GM18498 (cell line): ENCODE measurements around the gene KLHDC8B.

Source experiments
- ATAC-seq: cut with Tn5 transposase; IDR thresholded peaks from one replicate; pipeline ENCODE4 v1.9.1; 2021; ENCODE audit warnings: mild to moderate bottlenecking, moderate library complexity; ENCODE audit not compliant: unreplicated experiment

The KLHDC8B gene

GRCh38 chr3:49171119-49171774 lies at the start of gene KLHDC8B:
KLHDC8B (plus strand) TSS chr3:49171598; CDS start chr3:49172770, 1,172 bp downstream.
- peak; percentile 57 for ATAC-seq

GRCh38 chr3:49122022-49122421 lies 49.4 kb upstream of the KLHDC8B start:
- ATAC-seq, result no peak

DNA sequence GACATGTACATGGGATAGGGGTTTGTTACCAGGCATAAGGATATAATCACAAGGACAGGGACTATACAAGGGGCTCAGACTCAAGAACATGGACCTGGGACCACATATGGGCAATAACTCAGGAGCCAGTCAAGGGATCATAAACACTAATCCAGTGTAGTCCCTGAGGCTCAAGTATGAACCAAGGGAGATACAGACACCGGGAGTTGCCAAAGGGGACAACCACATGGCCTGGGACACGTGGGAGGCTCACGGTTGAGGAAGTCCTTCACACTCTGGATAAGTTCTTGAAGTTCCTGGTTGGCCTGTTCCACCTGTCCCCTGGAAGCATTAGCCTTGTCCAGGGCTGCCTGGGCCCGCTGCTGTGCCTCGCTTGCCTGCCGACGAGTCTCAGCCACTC lies 48.9 kb upstream of the KLHDC8B start:
- ATAC-seq, result no peak

DNA sequence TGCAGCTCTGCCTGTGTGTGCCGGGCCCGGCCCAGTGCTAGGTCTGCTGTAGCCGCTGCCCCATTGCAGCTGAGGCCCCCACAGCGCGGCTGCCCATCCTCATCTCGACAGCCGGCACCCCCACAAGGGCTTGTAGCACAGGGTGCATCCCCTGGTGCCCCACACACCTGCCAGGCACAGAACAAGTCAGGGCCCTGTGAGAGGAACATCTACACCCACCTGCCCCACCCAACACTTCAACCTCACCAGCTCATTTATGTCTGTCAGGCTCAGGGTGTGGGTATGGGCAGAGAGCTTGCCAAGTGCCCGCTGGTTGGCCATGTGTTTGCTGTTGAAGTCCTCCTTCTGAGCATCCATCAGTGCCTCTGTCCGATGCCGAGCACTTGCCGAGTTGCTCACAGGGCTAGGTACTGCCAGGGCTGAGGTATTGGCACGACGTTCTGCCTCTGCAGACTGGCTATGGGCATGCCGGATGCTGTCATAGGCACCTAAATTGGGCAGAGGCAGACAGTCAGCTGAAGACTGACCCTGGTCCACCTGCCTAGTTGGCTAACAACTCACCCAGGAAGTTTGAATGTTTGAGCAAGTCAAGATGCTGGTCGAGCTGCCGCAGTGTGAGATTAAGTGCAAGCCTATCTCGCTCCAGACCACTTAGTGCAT lies 48.4 kb upstream of the KLHDC8B start:
- ATAC-seq, result no peak

GRCh38 chr3:49123687-49124086 lies 47.7 kb upstream of the KLHDC8B start:
- ATAC-seq, result no peak

GRCh38 chr3:49124203-49124602 lies 47.2 kb upstream of the KLHDC8B start:
- no peak for ATAC-seq

DNA sequence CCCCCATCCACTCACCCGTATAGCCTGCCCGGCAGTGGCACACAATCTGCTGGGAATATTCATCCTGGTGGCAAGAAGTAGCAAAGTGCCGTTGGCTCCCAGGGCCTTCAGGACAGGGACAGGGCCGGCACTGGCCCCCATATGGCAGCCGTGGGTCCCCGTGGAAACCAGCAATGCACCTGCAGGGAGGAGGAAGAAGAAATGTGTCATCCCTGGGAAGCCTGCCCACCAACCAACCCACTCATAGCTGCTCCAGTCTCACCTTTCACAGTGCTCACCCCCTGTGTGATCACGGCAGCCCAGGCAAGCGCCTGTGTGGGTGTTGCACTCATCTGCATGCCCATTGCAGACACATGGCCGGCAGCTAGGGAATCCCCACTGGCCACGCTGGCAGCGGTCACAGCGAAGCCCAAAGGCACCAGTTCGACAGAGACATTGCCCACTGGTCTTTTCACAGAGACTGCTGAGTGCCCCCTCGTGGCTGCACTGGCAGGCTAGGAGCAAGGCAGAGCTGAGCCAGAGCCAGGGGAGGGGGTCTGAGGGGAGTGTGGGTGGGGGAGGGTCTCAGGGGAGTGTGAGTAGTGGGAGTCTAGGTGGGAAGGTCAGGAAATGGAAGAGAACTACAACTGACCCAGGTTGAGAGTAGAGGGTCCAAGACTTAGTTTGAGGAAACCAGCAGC lies 46.3 kb upstream of the KLHDC8B start:
- ATAC-seq, result no peak

GRCh38 chr3:49131040-49131439 lies 40.4 kb upstream of the KLHDC8B start:
- ATAC-seq, result no peak

DNA sequence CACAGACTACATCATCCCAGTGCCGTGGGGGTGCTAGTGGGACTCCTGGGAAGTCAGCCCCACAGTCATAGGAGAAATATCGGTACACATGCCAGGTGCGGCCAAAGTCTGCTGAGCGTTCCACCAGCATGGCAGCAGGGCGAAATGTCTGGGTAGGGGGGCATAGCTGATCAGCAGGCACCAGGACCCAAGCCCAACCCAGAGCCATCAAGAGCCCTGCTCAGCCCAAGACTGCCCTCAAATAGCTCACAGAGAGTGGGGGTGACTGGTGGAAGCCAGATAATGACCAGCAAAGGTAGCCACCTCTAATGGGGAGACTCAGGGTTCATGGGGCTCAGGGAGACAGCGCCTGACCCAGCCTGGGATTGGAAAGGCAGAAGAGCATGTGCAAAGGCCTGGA lies 39.8 kb upstream of the KLHDC8B start:
- no peak for ATAC-seq

DNA sequence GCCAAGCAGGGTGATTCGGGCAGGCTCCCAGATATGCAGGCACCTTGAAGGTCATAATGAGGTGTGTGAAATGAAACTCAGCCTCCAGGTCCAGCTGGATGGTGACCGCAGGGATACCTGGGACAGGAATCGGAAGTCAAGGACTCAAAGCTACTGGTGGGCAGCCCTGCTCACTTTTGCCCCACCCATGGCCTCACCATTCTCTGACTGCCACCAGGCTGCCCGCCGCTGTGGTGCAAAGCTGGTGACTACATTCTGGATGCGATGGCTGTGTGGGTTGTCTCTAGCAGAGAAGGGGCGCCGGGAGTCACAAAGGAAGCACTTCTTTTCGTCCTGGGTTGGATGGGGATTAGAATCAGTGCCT lies 39.3 kb upstream of the KLHDC8B start:
- no peak for ATAC-seq

DNA sequence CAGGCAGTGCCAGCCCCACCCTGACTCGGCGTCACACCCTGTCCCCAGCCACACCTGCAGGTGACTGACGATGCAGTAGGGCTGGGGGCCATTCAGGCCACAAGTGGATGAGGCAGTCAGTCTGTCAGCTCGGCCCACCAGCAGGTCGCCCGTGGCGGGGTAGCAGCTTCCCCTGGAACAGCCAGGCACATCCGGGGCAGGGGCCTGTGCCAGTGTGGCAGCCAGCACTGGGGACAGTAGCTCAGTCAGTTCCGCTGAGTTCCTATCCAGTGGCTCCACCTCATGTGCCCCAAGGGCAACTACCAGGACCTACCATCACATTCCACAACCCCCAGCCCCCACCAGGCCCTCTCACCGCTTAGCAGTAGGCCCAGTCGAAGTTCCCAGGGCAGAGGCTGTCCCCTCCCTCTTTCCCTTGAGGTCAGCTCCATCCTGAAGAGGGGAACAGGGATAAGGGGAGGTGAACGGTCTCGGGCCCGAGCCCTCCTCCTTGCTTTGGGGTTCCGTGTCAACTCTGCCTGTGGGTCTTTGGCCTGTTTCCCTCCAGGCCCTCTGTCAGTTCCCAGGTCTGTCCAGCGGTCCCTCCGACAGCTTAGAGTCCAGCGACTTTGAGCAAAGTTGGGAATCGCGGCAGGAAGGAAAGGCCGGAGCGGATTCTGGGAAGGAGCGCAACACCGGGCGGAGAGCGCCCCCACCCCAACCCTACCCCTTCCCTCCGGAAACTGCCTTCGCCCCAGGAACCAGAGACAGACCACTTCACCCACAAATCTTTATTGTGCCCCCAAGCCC lies 38.8 kb upstream of the KLHDC8B start, which contains the start of gene LAMB2:
TSS of gene LAMB2 (minus strand) at position 614 of the 789 bp plus-strand sequence. CDS start at position 431, 183 bp downstream.
- ATAC-seq, result no peak

- ATAC-seq, result no peak
Measured at GRCh38 chr3:49133226-49133951, 38.0 kb upstream of the KLHDC8B start.

DNA sequence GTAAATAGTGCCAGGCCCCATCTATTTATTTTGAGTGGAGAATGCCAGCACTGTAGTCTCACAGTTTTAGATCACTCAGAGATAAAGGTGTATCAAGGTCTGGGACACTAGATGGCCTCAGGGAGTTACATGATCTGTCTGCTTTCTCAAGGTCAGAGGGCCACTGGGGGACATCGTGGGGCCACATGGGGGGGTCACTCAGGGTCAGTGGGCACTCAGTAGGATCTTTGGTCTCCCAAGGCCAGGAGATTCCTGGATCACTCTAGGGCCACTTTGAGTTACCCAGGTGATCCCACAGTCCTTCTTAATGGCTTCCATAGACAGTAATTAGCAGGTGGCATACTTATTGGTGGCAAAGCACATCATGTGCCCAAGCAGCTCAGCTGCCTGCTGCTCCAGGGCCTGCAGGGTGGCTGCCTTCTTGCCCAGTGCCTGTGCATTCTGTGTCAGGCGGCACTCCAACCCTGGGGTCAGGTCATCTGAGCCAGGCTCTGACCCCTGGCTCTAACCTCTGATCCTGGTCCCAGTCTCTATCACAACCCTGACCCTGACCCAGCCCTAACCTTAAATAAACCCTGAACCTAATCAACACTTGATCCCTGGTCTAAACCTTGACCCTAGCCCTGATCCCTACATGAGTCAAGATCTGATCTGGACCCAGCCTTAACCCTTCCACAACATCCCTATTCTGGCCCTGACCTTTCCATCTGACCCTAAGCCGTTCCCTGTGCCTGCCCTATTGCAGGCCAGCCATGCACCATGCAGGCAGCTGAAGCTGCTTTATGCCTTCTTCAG lies 36.7 kb upstream of the KLHDC8B start:
- no peak for ATAC-seq

DNA sequence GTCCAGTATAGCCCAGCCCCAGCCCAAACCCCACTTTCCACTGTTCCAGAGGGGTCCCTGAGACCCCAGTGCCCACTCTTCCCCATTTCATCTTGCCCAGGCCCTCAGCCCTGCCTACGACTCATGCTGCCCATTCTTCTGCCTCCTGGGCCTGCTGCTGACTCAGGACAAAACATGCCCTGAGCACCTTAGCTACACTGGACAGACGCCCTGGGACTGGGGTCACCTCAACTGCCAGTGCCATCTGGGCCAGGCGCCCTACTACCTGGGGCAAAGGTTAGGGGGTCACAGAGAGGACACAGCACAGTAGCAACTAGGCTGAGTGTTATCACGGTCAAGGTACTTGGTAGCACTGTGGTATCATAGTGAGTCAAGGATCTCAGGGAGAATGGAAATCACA lies 35.9 kb upstream of the KLHDC8B start:
- no peak for ATAC-seq

GRCh38 chr3:49140080-49140479 lies 31.3 kb upstream of the KLHDC8B start:
- ATAC-seq, result no peak

- no peak for ATAC-seq
Measured at GRCh38 chr3:49148159-49148558, 23.2 kb upstream of the KLHDC8B start.

DNA sequence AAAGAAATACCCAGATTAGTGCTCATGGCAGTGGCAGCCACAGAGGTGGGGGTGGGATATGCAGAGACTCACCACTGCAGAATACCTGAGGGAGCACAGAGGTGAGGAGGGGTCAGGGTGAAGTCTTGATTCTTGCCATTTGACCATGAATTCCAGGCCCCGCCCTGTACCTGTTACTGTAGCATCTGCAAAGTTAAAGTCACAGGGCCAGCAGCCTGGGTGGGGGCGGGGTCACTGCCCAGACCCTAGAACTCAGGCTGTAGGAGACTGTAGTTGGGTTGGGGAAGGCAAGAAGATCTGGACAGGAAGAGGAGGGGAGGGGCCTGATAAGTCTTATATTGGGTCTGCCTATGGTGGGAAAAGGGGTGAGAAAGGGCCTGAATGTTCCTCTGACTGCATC lies 19.8 kb upstream of the KLHDC8B start:
- ATAC-seq, result no peak

- ATAC-seq, result no peak
Measured at GRCh38 chr3:49153349-49153912, 18.0 kb upstream of the KLHDC8B start.

GRCh38 chr3:49157289-49157688 lies 14.1 kb upstream of the KLHDC8B start:
- ATAC-seq, result no peak
